OCI-LY1 (cell line): ENCODE results near the gene ADARB2.

Source experiments
- H2AFZ ChIP-seq: fragments of 200-600 bp; sonication (generic), shearing (Covaris generic); 2 replicates; pipeline ENCODE4 v1.6.0; 2014; ENCODE audit warnings: antibody characterized with exemption, mild to moderate bottlenecking, low read length
- H3F3A ChIP-seq: fragments of 200-600 bp; sonication (generic), shearing (Covaris generic); 2 replicates; pipeline ENCODE4 v1.6.0; 2014; ENCODE audit warnings: mild to moderate bottlenecking, antibody characterized with exemption, low read length, moderate library complexity; ENCODE audit not compliant: insufficient read depth
- H3K27ac ChIP-seq: fragments of 200-600 bp; sonication (generic); 2 replicates; pipeline ENCODE4 v1.5.1; 2014; ENCODE audit warnings: low read length, mixed run types, mild to moderate bottlenecking, low read depth; ENCODE audit not compliant: poor library complexity, severe bottlenecking
- H3K27me3 ChIP-seq: fragments of 200-600 bp; sonication (generic); 2 replicates; pipeline ENCODE4 v1.6.0; 2014; ENCODE audit warnings: antibody characterized with exemption, mild to moderate bottlenecking, low read length, moderate library complexity; ENCODE audit not compliant: insufficient read depth
- H3K36me3 ChIP-seq: fragments of 200-600 bp; sonication (generic); 2 replicates; pipeline ENCODE4 v1.6.1; 2014; ENCODE audit warnings: mild to moderate bottlenecking, antibody characterized with exemption, low read length, moderate library complexity, mixed read lengths; ENCODE audit not compliant: insufficient read depth
- H3K4me1 ChIP-seq: fragments of 200-600 bp; sonication (generic); 2 replicates; pipeline ENCODE4 v1.5.1; 2014; ENCODE audit warnings: mild to moderate bottlenecking, low read length, moderate library complexity; ENCODE audit not compliant: insufficient read depth, severe bottlenecking
- H3K4me2 ChIP-seq: fragments of 200-600 bp; sonication (generic), shearing (Covaris generic); 2 replicates; pipeline ENCODE4 v1.6.1; 2014; ENCODE audit warnings: low read length
- H3K4me3 ChIP-seq: fragments of 200-600 bp; sonication (generic); 2 replicates; pipeline ENCODE4 v1.5.1; 2014; ENCODE audit warnings: low read length, low read depth, mild to moderate bottlenecking, mixed read lengths; ENCODE audit not compliant: poor library complexity, severe bottlenecking
- H3K79me2 ChIP-seq: fragments of 200-600 bp; shearing (Covaris generic); 2 replicates; pipeline ENCODE4 v1.6.1; 2016; ENCODE audit warnings: mixed run types, low read length, mixed read lengths; ENCODE audit not compliant: insufficient read depth
- H3K9ac ChIP-seq: fragments of 200-600 bp; sonication (generic), shearing (Covaris generic); 2 replicates; pipeline ENCODE4 v1.6.1; 2014; ENCODE audit warnings: mild to moderate bottlenecking, low read length, mixed read lengths
- H3K9me2 ChIP-seq: fragments of 200-600 bp; sonication (generic), shearing (Covaris generic); 2 replicates; pipeline ENCODE4 v1.6.1; 2014; ENCODE audit warnings: low read depth, mild to moderate bottlenecking, low read length, mixed read lengths
- H3K9me3 ChIP-seq: fragments of 200-600 bp; shearing (Covaris generic); 2 replicates; pipeline ENCODE4 v1.6.1; 2014; ENCODE audit warnings: low read length, mixed read lengths
- H4K20me1 ChIP-seq: fragments of 200-600 bp; sonication (generic), shearing (Covaris generic); 2 replicates; pipeline ENCODE4 v1.6.0; 2016; ENCODE audit warnings: mild to moderate bottlenecking, low read length; ENCODE audit not compliant: insufficient read depth
- EZH2 ChIP-seq: fragments of 200-600 bp; sonication (generic), shearing (Covaris generic); IDR thresholded peaks from 2 replicates; pipeline ENCODE4 v1.8.0; 2017; ENCODE audit warnings: borderline replicate concordance, mixed run types, mild to moderate bottlenecking, antibody characterized with exemption, low read length, moderate library complexity, mixed read lengths
- TF ChIP-seq, protein P1 (sequence below): fragments of 200-600 bp; sonication (generic), shearing (Covaris generic); IDR thresholded peaks from 2 replicates; pipeline ENCODE4 v1.5.1; 2017; ENCODE audit warnings: mild to moderate bottlenecking, antibody characterized with exemption, low read length, moderate library complexity, mixed read lengths

ADARB2 gene

DNA sequence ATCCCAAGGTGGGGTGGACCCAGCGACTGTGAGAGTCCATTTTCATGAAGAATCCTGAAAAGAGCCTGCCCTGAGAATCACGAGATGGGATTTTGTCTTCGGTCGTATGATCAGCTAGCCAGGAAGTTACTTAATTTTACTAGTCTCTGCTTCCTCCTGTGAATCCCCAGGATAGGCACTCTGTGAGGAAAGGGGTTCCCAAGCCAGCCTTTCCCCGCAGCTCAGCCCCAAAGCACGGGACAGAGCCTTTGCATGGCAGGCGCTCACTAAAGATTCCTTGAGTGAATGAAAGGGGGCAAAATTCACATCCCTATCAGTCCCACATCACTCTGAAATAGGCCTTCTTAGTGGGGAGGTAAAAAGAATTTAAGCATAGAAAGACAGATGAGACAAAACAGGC lies 219.6 kb downstream of the ADARB2 start:
- no peak overlapping the region for H3K4me2 ChIP-seq
- no peaks in the 10 kb centered on the region for H3K27me3 ChIP-seq
- no peaks in the 10 kb centered on the region for H3K36me3 ChIP-seq
- H3K79me2 ChIP-seq, result no peaks in the 10 kb centered on the region
- H3K4me1 ChIP-seq, result peaks cover 45% of the 10 kb centered on the region
- no peak overlapping the region for H2AFZ ChIP-seq
- no peak overlapping the region for H3K9ac ChIP-seq
- TF ChIP-seq EZH2, result no peak
- TF ChIP-seq, protein P1, sequence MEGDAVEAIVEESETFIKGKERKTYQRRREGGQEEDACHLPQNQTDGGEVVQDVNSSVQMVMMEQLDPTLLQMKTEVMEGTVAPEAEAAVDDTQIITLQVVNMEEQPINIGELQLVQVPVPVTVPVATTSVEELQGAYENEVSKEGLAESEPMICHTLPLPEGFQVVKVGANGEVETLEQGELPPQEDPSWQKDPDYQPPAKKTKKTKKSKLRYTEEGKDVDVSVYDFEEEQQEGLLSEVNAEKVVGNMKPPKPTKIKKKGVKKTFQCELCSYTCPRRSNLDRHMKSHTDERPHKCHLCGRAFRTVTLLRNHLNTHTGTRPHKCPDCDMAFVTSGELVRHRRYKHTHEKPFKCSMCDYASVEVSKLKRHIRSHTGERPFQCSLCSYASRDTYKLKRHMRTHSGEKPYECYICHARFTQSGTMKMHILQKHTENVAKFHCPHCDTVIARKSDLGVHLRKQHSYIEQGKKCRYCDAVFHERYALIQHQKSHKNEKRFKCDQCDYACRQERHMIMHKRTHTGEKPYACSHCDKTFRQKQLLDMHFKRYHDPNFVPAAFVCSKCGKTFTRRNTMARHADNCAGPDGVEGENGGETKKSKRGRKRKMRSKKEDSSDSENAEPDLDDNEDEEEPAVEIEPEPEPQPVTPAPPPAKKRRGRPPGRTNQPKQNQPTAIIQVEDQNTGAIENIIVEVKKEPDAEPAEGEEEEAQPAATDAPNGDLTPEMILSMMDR, result no peak
- no peak overlapping the region for H3K4me3 ChIP-seq
- no peaks in the 10 kb centered on the region for H3K9me2 ChIP-seq
- H3K27ac ChIP-seq, result no peak overlapping the region
- no peaks in the 10 kb centered on the region for H3K9me3 ChIP-seq
- H4K20me1 ChIP-seq, result no peaks in the 10 kb centered on the region
- H3F3A ChIP-seq, result no peaks in the 10 kb centered on the region

DNA sequence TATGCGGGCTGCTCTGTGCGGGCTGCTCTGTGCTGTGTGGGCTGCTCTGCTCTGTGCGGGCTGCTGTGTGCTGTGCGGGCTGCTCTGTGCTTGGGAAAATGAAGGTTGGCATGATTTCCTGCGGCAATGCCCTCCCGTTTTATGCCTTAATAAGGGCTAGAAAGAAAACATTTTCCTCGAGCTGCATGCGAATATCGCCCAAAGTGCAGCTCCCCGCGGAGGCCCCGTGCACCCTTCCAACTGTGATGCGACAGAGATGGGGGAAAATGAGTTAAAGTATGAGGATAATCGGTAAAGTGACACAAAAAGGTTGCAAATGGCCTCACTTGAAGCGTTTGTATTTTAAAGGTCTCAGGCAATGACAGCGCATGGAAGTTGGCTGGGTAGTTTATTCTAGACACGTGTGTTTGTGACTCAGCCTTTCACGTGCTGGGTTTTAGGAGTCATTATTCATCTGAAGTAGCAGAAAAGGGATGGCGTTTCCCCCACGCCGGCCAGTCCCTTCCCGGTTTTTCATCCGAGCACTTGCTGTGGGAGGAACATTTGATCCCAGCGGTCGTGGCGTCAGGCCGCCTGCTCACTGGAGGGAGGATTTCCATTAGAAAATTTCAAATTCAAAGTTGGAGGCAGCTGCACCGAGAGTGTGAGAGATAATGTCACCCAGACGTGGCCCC lies 220.7 kb downstream of the ADARB2 start:
- Histone ChIP-seq H2AFZ (no peak overlapping the region), H3K4me3 (no peak overlapping the region), H4K20me1 (no peaks in the 10 kb centered on the region), H3K27ac (no peak overlapping the region), H3K79me2 (no peaks in the 10 kb centered on the region), H3K9ac (no peak overlapping the region), H3K9me3 (no peaks in the 10 kb centered on the region), H3K9me2 (no peaks in the 10 kb centered on the region), H3F3A (no peaks in the 10 kb centered on the region), H3K27me3 (no peaks in the 10 kb centered on the region), H3K4me2 (no peak overlapping the region), H3K4me1 (peaks cover 34% of the 10 kb centered on the region), H3K36me3 (no peaks in the 10 kb centered on the region)
- TF ChIP-seq, protein P1, result no peak
- no peak for TF ChIP-seq EZH2

DNA sequence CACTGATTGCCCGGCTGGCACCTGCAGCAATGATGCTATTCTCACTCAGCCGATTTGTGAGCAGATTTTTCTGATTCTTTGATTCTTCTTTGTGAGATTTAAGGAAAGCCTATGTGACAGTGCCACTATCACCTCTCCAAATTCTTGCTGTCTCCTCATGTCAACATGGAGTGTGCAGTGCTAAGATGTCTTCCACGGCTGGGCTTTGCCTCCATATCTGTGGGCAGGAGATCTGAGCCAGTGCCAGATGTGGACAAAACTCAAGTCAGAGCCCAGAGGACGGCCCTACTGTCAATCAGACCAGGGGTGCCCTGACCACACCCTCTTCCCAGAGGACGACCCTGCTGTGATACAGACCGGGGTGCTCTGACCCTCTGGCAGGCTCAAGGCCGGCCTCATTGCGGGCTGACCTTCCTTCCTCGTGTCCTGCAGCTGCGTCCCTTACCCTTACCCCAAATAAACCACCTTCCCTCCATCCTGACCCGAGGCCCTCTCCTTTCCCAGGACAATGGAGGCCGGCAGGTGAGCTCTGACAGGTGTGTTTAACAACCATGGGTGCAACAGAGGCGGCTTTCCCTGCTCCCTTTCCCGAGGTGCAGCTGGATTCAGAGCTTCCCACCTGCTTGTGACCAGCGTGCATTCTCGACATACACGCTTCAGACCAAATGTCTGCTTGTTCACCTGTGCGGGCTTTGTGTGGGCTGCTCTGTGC lies 221.4 kb downstream of the ADARB2 start:
- Histone ChIP-seq H3K36me3 (no peaks in the 10 kb centered on the region; the same call in 1 of the 2 replicates), H3K27ac (no peak overlapping the region), H2AFZ (no peak overlapping the region), H3K9me2 (no peaks in the 10 kb centered on the region), H3K27me3 (no peaks in the 10 kb centered on the region), H3K9ac (no peak overlapping the region), H3F3A (no peaks in the 10 kb centered on the region), H3K4me2 (no peak overlapping the region), H3K79me2 (no peaks in the 10 kb centered on the region), H3K9me3 (no peaks in the 10 kb centered on the region), H3K4me3 (no peak overlapping the region), H4K20me1 (no peaks in the 10 kb centered on the region), H3K4me1 (peaks cover 27% of the 10 kb centered on the region)
- no peak for TF ChIP-seq EZH2
- TF ChIP-seq, protein P1, result no peak
